ENCODE data around the gene ARVCF. TPM values are rescaled to one million over a fixed set of nuclear protein-coding genes. Genes with fewer than 3 reads are reported as not detected.

Gene ARVCF
- total and polyA plus RNA-seq, 2 experiments from 2014 or later, result 15.6 to 122 TPM

- H4K20me1 ChIP-seq (replicated peaks; ENCODE audit: insufficient read depth), result no peaks in the 10 kb centered on the region; the same call in 1 of the 2 replicates
Observed at GRCh38 chr22:20026996-20027601, 10.5 kb upstream of the ARVCF start.

More at GRCh38 chr22:20026996-20027601, 10.5 kb upstream of the ARVCF start:
- H3K4me1 ChIP-seq (ENCODE audit: insufficient read depth), result no peaks in the 10 kb centered on the region
- H3K9me2 ChIP-seq (ENCODE audit: insufficient read depth), result no peaks in the 10 kb centered on the region
- TF ChIP-seq CTCF (conservative IDR thresholded peaks at IDR 0.05; ENCODE audit: low read depth in 2 of 2) (no peak), POLR2AphosphoS5 (IDR thresholded peaks at IDR 0.05; ENCODE audit: low read depth) (no peak), NANOG (IDR thresholded peaks at IDR 0.05; ENCODE audit: borderline replicate concordance) (no peak), REST (IDR thresholded peaks at IDR 0.05; ENCODE audit: unreplicated experiment) (no peak), ZNF114 (CRISPR knock-in tag; IDR thresholded peaks at IDR 0.05) (no peak), ZNF331 (CRISPR knock-in tag; IDR thresholded peaks at IDR 0.05; ENCODE audit: low read depth) (no peak), STAT1 (IDR thresholded peaks at IDR 0.05; ENCODE audit: unreplicated experiment) (no peak), EZH2 (IDR thresholded peaks at IDR 0.05; ENCODE audit: low read depth, unreplicated experiment) (no peak), CREB1 (CRISPR knock-in tag; IDR thresholded peaks at IDR 0.05; ENCODE audit: low read depth) (no peak), EZH2phosphoT487 (IDR thresholded peaks at IDR 0.05; ENCODE audit: unreplicated experiment) (no peak), JUNB (IDR thresholded peaks at IDR 0.05; ENCODE audit: unreplicated experiment) (no peak), ETS1 (IDR thresholded peaks at IDR 0.05) (no peak), ZNF462 (CRISPR knock-in tag; IDR thresholded peaks at IDR 0.05) (no peak)
- H3F3A ChIP-seq (replicated peaks; ENCODE audit: low read depth), result no peaks in the 10 kb centered on the region
- no peak overlapping the region for H3K4me2 ChIP-seq
- no peaks in the 10 kb centered on the region for H3K27me3 ChIP-seq (ENCODE audit: insufficient read depth)
- no peak overlapping the region for H3K4me3 ChIP-seq
- Mint-ChIP-seq H3K4me1 (peaks cover 2% of the 10 kb centered on the region; the same call in 1 of the 3 replicates), H3K9me3 (no peaks in the 10 kb centered on the region), H3K4me3 (no peak overlapping the region), H3K36me3 (ENCODE audit: low read depth) (no peaks in the 10 kb centered on the region), H3K27ac (no peak overlapping the region), H3K27me3 (ENCODE audit: insufficient read depth, low read depth, poor library complexity) (peaks cover 8% of the 10 kb centered on the region)
- no peak overlapping the region for H2AFZ ChIP-seq
- no peak for ATAC-seq
- no peak for DNase-seq (ENCODE audit: low spot score)
- no peak overlapping the region for H3K27ac ChIP-seq (ENCODE audit: low read depth)
- no peaks in the 10 kb centered on the region for H3K36me3 ChIP-seq (ENCODE audit: insufficient read depth)
- H3K79me2 ChIP-seq (replicated peaks; ENCODE audit: insufficient read depth), result no peaks in the 10 kb centered on the region
